B cell (primary cell): ENCODE data around the gene SUCLG2. TPM values are rescaled to one million over a fixed set of nuclear protein-coding genes. Genes with fewer than 3 reads are reported as not detected.

ENCODE experiments used
- ATAC-seq: fragments of 200-7000 bp; cut with Tn5 transposase; one replicate; pipeline ENCODE4 v1.10.0; 2021; ENCODE audit warnings: low read depth, mild to moderate bottlenecking, moderate number of reproducible peaks, moderate library complexity
- CTCF ChIA-PET: fragments of 350-600 bp; sonication (Branson Sonifier 250); formaldehyde crosslinking; loops from one replicate; lab custom pipeline; 2021; ENCODE audit warnings: antibody characterized with exemption, inconsistent platforms; lab: Charles Lee
- POLR2A ChIA-PET: fragments of 350-600 bp; sonication (Branson Sonifier 250); formaldehyde crosslinking; loops from one replicate; lab custom pipeline; 2021; ENCODE audit warnings: antibody characterized with exemption; lab: Charles Lee
- DNase-seq: peaks from one replicate; pipeline ENCODE4 v3.0.0; 2013
- H2AFZ ChIP-seq: 2 replicates; pipeline ENCODE4 v1.6.1; 2012; ENCODE audit warnings: mild to moderate bottlenecking, low read depth, low read length; ENCODE audit not compliant: insufficient read depth, poor library complexity, severe bottlenecking
- H3K27ac ChIP-seq, 2 donors: 1 replicate in 1 of 2; 2 replicates in 1 of 2; pipeline ENCODE4 v1.5.1; 2012 to 2013; ENCODE audit warnings: low read length in 2 of 2, mild to moderate bottlenecking in 2 of 2, moderate library complexity in 1 of 2
- H3K27me3 ChIP-seq, 4 experiments: fragments of 200-600 bp in 1 of 4; sonication (generic) in 1 of 4; replicated peaks in 1 of 4; 1 replicate in 2 of 4; 2 replicates in 2 of 4; pipeline versions ENCODE4 v1.6.1 to v1.7.0; 2013 to 2016; ENCODE audit warnings: low read length in 3 of 4, mild to moderate bottlenecking in 2 of 4, mixed read lengths in 1 of 4, moderate library complexity in 1 of 4; ENCODE audit not compliant: insufficient read depth in 4 of 4, control insufficient read depth in 3 of 4; ENCODE audit errors: control extremely low read depth in 1 of 4
- H3K36me3 ChIP-seq, 2 experiments: replicated peaks in 1 of 2; 1 replicate in 1 of 2; 2 replicates in 1 of 2; pipeline versions ENCODE4 v1.6.1 to v1.7.1; 2013; ENCODE audit warnings: low read length in 1 of 2; ENCODE audit not compliant: insufficient read depth in 2 of 2, control insufficient read depth in 1 of 2; ENCODE audit errors: control extremely low read depth in 1 of 2, extremely low read depth in 1 of 2
- H3K4me1 ChIP-seq, 2 donors: fragments of 200-600 bp in 1 of 2; sonication (generic) in 1 of 2; 1 replicate in 1 of 2; 2 replicates in 1 of 2; pipeline versions ENCODE4 v1.5.1 to v1.6.1; 2013 to 2017; ENCODE audit warnings: low read length in 2 of 2; ENCODE audit not compliant: control insufficient read depth in 2 of 2, insufficient read depth in 2 of 2
- H3K4me2 ChIP-seq: replicated peaks from 2 replicates; pipeline ENCODE3; 2012; ENCODE audit warnings: mild to moderate bottlenecking, low read depth, low read length; ENCODE audit not compliant: poor library complexity, severe bottlenecking
- H3K4me3 ChIP-seq, 5 experiments: fragments of 200-600 bp in 1 of 5; sonication (generic) in 1 of 5; 1 replicate in 3 of 5; 2 replicates in 2 of 5; pipeline versions ENCODE4 v1.5.1 to v1.7.0; 2011 to 2016; ENCODE audit warnings: low read length in 4 of 5, mild to moderate bottlenecking in 4 of 5, low read depth in 2 of 5, control low read depth in 1 of 5, moderate library complexity in 1 of 5; ENCODE audit not compliant: insufficient read depth in 1 of 5; ENCODE audit errors: control extremely low read depth in 1 of 5, extremely low read depth in 1 of 5
- H3K79me2 ChIP-seq: fragments of 200-600 bp; sonication (generic); one replicate; pipeline ENCODE4 v1.6.0; 2016; ENCODE audit warnings: low read length; ENCODE audit not compliant: control insufficient read depth, insufficient read depth
- H3K9ac ChIP-seq: fragments of 200-600 bp; sonication (generic); 2 replicates; pipeline ENCODE4 v1.6.1; 2017; ENCODE audit warnings: mild to moderate bottlenecking, low read length, moderate library complexity
- H3K9me3 ChIP-seq, 3 donors: one replicate each; pipeline versions ENCODE4 v1.6.1 to v1.7.1; 2013; ENCODE audit warnings: low read length in 2 of 3; ENCODE audit not compliant: control insufficient read depth in 2 of 3, insufficient read depth in 1 of 3; ENCODE audit errors: control extremely low read depth in 1 of 3
- H4K20me1 ChIP-seq: 2 replicates; pipeline ENCODE4 v1.6.0; 2012; ENCODE audit warnings: mild to moderate bottlenecking, low read length; ENCODE audit not compliant: insufficient read depth, control insufficient read depth, poor library complexity, severe bottlenecking
- H3K27ac Mint-ChIP-seq: one replicate; pipeline ENCODE4 v1.8.0; 2021; ENCODE audit warnings: mixed read lengths
- H3K27me3 Mint-ChIP-seq: one replicate; pipeline ENCODE4 v1.8.0; 2021; ENCODE audit warnings: mixed read lengths
- H3K4me1 Mint-ChIP-seq: one replicate; pipeline ENCODE4 v1.8.0; 2021; ENCODE audit warnings: mixed read lengths
- H3K4me3 Mint-ChIP-seq: one replicate; pipeline ENCODE4 v1.8.0; 2021; ENCODE audit warnings: mixed read lengths
- H3K9me3 Mint-ChIP-seq: one replicate; pipeline ENCODE4 v1.8.0; 2022; ENCODE audit warnings: mixed read lengths; ENCODE audit not compliant: insufficient read depth
- CTCF ChIP-seq: fragments of 200-600 bp; IDR thresholded peaks from one replicate; pipeline ENCODE4 v1.8.0; 2022; ENCODE audit warnings: antibody characterized with exemption, mild to moderate bottlenecking
- EZH2 ChIP-seq: IDR thresholded peaks from 2 replicates; pipeline ENCODE4 v1.6.1; 2012; ENCODE audit warnings: borderline replicate concordance, low read depth, mild to moderate bottlenecking, moderate library complexity, low read length; ENCODE audit not compliant: insufficient read depth, poor library complexity, severe bottlenecking
- WGBS: methylation state at CpG from one replicate; pipeline ENCODE4 v1.1.5; 2013; ENCODE audit warnings: missing lambda C conversion rate; ENCODE audit not compliant: insufficient coverage; 5-methylcytosine and 5-hydroxymethylcytosine counted together
- intact Hi-C: fragments of 100-400 bp; cut with micrococcal nuclease; formaldehyde crosslinking; loops from one replicate; pipeline ENCODE4 v1.10.0; 2022
- polyA plus RNA-seq: library from polyadenylated mRNA; depleted of rRNA; stranded (reverse); fragments of >200 nt; gene quantifications from 2 replicates; pipeline ENCODE4 v1.2.3, GENCODE V29; 2012
- total RNA-seq, 2 donors: library from RNA; stranded (reverse); fragments of 120-200 nt in 1 of 2; gene quantifications; 1 replicate in 1 of 2; 2 replicates in 1 of 2; pipeline versions ENCODE4 v1.2.3 to v1.2.4, GENCODE V29; 2013 to 2022

Gene SUCLG2
- total and polyA plus RNA-seq, 2 donors (not counting 1 experiment from before 2014, with no cell fraction given), result 9.1 to 35.8 TPM

DNA sequence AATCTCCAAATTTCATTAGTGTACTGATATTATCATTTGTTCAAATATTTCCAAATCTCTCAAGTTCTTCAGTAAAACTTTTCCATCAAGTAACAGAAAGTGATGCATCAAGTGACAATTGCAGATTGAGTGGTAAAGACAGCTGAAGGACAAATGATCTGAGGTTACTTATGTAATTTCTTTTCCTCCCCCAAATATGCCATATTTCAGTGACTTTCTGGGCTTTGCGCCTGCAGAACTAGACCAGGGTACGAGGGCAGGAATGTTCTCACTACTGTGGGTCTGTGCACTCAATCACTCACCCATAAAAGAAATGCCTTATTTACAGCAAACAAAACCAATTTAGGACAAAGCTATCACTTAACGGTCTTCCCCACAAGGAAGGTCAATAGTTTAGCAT, 4.7 kb downstream of the SUCLG2 start:
- DNase-seq (no peak), ATAC-seq (no peak)
- 100% methylated on average over 2 of the region's 3 CpGs for WGBS
- Mint-ChIP-seq H3K4me1 (peaks cover 66% of the 10 kb centered on the region), H3K27me3 (no peaks in the 10 kb centered on the region), H3K27ac (no peak overlapping the region), H3K9me3 (no peaks in the 10 kb centered on the region), H3K4me3 (no peak overlapping the region)
- Histone ChIP-seq H3K9me3 (peaks cover 0 to under 1% (median 0%) of the 10 kb centered on the region in 3 donors), H3K4me1 (peaks cover 28 to 39% of the 10 kb centered on the region in 2 donors), H3K36me3 (peaks cover 0 to 4% of the 10 kb centered on the region in 2 experiments), H3K27me3 (no peaks in the 10 kb centered on the region), H4K20me1 (peaks cover 14% of the 10 kb centered on the region), H3K4me3 (no peak overlapping the region), H3K4me2 (no peak overlapping the region), H3K27ac (no peak overlapping the region), H3K9ac (no peak overlapping the region), H3K79me2 (peaks cover 91% of the 10 kb centered on the region), H2AFZ (no peak overlapping the region)
- no peak for TF ChIP-seq CTCF
- TF ChIP-seq EZH2, result no peak
- intact Hi-C loops, result no loop called here
- POLR2A ChIA-PET, result no interaction called here
- CTCF ChIA-PET, result interaction anchor here (1.1 kb wide), 1 partner anchor 659 kb away, joined by 3 read pairs; no protein-coding TSS in a partner anchor

DNA sequence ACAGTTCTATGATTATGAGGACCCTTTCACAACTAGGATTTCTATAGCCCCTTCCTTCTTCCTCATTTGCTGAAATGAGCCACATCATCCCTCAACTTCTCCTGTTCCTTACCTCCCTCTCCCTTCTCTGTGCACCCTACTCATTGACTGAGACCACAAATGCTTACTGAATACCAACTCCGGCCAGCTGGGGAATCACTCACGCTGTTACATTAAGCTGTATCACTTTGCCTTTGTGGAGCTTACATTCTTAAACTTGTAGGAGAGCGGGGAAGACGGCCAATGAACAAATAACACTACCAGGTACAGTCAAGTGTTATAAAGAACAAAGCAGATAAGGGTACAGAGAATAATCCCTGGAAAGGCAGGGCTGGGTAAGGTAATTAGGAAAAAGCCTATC, 5.7 kb downstream of the SUCLG2 start:
- Histone ChIP-seq H3K36me3 (peaks cover 0 to 4% of the 10 kb centered on the region in 2 experiments), H3K4me1 (peaks cover 24 to 36% of the 10 kb centered on the region in 2 donors), H3K9me3 (no peaks in the 10 kb centered on the region), H3K79me2 (peaks cover 91% of the 10 kb centered on the region), H3K4me2 (no peak overlapping the region), H3K9ac (no peak overlapping the region), H4K20me1 (peaks cover 17% of the 10 kb centered on the region), H2AFZ (no peak overlapping the region), H3K27ac (no peak overlapping the region), H3K4me3 (no peak overlapping the region), H3K27me3 (no peaks in the 10 kb centered on the region)
- Mint-ChIP-seq H3K27me3 (no peaks in the 10 kb centered on the region), H3K4me3 (no peak overlapping the region), H3K4me1 (peaks cover 68% of the 10 kb centered on the region), H3K9me3 (no peaks in the 10 kb centered on the region), H3K27ac (no peak overlapping the region)
- no CpG with 5 or more reads among the region's 4 CpGs for WGBS
- POLR2A ChIA-PET, result no interaction called here
- no peak for ATAC-seq
- no peak for DNase-seq
- TF ChIP-seq EZH2 (no peak), CTCF (no peak)
- intact Hi-C loops, result no loop called here
- CTCF ChIA-PET, result no interaction called here
